HG03196 (cell line): ENCODE data around the gene NFAT5.

Source experiments
- ATAC-seq: cut with Tn5 transposase; IDR thresholded peaks from one replicate; pipeline ENCODE4 v1.9.1; 2021; ENCODE audit not compliant: unreplicated experiment

NFAT5 gene

DNA sequence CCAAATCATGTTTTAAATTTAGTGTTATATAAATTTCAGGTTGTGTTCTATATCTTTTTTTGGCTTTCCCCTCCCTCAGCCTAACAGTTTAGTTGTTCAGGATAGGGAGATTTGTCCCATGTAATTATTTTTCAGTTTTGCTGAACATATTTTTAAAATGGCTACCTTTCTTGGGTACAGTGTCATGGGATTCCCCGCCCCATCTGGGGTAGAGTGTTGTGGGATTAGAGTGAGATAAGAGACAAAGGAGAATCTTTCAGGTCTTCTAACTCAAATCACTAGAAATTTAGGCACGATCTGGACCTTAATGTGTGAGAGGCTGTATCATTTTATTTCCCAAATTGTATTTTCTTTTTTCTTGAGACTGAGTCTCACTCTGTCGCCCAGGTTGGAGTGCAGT lies 24.8 kb downstream of the NFAT5 start:
- no peak for ATAC-seq

DNA sequence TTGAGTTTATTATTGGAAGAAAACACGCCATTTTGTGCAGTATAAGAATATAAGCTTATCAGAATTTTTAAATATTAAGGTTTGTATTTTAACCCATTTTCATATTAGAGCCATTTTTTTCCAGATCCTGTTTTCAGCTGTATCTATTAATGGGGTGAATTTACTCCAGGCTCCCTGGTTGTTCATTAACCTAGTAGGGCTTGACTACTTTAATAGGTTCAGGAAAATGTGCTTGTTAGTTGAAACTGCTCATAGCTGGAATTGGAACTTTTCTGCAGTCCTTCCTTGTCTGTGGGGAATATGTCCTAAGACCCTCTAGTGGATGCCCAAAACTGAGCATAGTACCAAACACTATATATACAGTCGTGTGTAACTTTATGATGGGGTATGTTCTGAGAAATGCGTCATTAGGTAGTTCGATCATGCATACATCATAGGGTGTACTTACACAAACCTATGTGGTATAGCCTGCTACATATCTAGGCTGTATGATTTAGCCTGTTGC lies 28.0 kb downstream of the NFAT5 start:
- ATAC-seq = no peak

DNA sequence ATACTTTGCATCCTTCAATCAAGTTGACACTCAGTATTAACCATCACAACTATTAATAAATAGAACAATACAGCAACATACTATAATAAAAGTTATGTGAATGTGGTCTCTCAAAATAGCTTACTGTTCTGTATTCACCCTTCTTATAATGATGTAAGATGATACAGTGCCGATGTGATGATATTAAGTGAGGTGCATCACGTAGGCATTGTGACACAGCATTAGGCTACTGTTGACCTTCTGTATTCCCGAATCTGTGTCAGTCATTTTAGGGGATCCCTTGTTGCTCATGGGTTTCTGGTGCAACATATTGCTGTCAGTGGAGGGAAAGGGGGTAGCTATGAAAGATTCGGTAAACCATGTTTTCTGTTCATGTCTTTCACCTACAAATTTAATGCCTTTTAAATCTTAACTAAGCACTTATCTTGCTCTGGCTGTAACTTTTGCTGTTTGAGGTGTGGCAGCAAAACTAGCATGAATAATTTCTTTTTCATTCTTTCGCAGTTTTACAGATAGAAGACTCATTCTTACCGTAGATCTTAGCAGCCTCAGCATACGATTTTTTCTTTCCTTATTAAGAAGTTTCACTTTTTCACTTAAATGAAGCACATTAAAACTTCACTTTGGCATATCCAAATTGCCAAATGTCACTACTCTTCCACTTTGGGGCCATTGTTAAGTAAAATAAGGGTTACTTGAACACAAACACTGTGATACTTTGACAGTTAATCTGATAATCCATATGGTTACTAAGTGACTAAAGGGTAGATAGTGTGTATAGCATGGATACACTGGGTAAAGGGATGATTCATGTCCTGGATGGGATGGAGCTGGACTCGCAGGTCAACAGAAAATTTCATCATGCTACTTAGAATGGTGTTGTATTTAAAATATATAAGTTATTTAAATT lies 29.6 kb downstream of the NFAT5 start:
- ATAC-seq = no peak

DNA sequence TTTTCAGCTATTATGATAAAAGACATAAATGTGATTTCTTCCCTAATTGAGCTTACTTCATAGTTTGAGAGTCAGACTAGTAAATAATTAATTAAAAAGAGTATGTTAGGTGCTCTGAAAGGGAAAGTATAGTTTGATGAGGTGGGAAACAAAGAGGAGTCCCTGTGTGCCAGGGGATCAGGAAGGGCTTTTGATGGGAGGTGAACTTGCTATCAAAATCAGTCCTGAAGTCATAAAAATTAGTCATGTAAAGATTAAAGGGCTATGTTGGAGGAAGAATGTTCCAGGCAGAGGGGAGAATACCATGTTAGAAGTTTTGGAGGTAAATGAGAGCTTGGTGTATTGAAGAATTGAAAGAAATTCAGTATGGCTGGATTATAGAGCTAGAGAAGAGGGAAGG lies 31.0 kb downstream of the NFAT5 start:
- no peak for ATAC-seq

DNA sequence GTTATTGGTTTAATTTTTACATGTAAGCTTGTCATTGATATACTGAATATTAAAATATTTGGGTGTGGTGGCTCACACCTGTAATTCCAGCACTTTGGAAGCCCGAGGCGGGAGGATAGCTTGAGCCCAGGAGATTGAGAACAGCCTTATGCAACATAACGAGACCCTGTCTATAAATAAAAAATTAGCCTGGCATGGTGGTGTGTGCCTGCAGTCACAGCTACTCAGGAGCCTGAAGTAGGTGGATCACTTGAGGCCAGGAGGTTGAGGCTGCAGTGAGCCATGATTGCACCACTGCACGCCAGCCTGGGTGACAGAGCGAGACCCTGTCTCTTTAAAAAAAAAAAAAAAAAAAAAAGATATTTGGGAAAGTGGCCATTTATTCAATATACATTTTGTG lies 32.3 kb downstream of the NFAT5 start:
- ATAC-seq = no peak

DNA sequence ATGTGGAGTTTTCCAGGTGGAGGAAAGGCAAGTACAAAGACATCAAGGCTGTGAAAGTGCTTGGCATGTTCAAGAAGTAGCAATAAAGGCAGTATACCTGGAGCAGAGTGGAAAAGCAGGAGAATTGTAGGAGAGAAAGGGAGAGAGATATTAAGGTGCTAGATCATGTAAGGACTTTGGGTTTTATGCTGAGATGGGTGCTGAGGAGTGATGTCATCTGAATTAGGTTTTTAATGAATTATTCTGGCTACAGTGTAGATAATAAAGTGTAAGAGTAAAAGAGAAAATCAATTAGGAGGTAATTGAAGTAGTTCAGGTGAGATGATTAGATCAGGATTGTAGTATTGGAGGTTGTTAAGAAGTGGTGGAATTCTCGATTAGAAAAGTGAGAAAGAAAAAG lies 34.0 kb downstream of the NFAT5 start:
- no peak for ATAC-seq

DNA sequence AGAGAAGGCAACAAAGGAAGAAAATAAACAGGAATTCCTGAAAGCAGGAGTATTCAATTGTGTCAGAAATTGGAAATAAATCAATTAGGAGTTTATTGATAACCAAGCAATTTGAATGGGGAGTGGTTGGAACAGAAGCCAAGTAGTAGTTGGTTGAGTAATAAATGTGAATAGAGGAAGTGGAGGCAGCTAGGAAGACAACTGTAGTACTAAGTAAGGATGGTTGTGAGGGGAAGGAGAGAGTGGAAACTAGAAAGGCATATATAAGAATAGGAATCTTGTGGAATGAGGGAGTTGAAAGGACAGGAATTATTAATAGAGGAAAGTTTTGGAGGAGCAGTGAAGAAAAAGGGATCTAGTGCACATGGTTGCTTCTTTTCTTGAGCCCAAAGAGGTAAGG lies 34.4 kb downstream of the NFAT5 start:
- ATAC-seq = no peak

DNA sequence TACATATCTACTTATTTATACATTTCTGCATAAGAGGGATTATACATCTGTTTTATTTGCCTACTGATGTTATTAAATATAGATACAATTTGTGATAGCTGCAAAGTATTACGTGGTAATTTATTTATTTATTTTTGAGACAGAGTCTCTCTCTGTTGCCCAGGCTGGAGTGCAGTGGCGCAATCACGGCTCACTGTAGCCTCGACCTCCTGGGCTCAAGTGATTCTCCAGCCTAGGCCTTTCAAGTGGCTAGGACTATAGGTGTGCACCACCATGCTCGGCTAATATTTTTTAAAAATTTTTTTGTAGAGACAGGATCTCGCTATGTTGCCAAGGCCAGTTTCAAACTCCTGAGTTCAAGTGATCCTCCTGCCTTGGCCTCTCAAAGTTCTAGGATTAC lies 35.5 kb downstream of the NFAT5 start:
- ATAC-seq = no peak

DNA sequence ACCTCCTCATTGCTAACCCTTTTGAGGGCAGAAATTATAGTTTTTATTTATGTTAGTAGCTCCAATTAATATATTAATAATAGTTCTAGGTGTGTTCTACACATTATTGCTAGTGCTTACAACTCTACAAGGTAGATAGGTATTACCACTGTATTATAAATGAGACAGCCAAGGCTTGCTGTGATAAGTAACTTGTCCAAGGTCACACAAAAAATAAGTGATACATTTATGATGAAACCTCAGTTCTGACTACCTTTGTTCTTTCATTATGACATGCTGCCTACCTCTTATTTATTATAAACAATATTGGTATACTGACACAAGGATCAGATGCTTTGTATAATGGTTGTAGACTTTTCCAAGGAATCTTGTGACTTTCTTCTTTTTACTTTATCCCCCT lies 41.2 kb downstream of the NFAT5 start:
- no peak for ATAC-seq

DNA sequence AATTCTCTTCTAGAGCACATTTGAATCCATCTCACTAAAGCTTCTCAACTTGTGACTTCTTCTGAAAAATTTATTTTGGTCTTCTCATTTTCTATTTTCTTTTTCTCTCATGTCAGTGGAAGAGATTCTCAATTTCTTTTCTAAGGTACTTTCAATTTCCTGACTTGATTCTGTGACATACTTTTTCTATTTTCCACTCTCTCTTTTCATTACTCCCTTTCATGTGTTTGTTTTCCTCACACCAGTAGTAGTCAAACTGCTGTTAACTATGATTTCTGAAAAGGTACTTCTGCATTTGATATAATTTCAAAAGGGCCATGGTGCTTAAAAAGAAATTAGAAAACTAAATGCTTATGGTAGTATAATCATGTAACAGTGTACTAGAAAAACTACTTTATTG lies 41.9 kb downstream of the NFAT5 start:
- no peak for ATAC-seq

DNA sequence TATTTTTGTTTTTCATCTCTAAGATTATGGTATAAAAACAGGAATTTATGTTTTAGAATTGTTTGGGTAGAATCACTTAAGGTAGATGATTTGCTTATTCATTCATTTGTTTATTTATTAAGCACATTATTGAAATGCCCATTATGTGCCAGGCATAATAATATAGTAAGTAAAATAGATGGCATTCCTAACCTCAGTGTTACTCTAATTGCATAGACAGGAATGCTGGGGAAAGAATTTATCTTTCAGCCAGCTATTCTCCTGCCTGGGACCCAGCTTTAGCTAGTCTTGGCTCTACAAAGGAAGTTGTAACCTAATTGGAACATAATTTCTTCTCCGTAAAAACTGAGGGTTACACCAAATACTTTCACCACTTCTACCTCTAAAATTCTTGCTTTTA lies 44.6 kb downstream of the NFAT5 start:
- no peak for ATAC-seq

DNA sequence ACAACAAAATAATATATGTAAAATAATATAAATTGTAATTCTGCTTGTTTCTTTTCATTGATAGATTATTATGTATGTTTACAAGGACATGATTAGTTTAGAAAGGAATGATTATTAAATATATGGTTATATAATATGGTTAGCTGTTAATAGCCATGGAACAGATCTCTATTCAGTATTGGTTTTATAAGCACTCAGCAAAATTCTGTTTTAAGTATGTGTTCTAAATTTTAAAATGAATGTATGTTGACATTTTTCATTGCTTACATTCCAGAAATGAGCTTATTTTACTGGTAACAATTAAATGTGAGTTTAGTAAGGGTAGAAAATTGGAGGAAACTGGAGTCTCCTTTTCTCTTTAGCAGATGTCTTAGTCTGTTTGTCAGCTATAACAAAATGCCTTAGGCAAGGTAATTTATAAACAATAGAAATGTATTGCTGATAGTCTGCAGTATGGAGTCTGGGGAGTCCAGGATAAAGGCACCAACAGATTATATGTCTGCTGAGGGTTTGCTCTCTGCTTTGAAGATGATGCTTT lies 45.4 kb downstream of the NFAT5 start:
- ATAC-seq = no peak

DNA sequence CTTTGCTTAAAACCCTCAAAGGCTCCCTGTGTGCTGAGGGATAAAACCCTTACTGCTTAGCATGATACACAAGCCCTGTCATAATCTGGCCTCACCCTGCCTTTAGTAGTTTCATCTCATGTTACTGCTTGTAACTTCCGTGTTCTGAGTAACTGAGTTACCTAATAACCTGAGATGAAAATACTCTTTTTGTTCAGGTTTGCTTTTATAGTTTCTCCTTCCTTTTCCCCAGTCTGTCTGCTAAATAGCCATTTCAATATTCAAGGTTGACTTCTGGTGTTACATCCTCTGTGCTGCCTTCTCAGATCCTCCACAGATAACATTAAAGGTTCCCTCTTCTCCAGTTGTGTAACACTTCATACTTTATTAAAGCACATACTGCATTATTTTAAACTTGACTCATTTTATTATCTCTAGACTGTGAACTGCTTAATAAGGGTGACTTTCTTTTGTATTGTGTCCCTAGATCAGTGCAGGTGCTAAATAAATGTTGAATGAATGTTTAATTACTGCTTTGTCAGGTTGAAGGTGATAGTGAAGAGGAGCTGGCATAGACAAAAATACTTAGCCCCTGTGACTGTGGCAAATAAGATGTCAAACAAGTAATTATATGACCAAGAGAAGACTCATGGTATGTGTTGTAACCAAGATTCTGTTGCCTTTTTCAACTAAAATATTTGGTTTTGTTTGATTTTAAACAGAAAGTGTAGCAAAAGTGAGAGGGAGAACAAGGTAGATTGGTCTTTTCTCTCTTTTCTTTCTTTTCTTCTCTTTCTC lies 47.8 kb downstream of the NFAT5 start:
- no peak for ATAC-seq

DNA sequence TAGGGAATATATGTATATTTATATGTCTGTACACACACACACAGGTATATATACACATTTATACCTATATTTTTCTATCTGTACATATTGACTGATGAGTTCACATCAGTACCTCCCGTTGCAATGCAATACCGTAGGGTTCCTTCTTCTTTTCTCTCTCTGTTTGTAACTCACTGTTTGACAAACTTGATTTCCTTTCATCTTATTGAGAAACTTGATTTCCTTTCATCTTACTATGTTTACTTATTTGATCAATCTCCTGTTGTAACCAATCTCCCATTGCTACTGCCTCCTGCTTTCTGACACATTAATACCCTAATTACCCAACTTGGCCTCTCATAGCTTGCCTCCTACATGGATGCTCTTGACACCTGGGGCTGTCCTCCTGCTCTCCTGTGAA lies 49.8 kb downstream of the NFAT5 start:
- ATAC-seq = no peak

DNA sequence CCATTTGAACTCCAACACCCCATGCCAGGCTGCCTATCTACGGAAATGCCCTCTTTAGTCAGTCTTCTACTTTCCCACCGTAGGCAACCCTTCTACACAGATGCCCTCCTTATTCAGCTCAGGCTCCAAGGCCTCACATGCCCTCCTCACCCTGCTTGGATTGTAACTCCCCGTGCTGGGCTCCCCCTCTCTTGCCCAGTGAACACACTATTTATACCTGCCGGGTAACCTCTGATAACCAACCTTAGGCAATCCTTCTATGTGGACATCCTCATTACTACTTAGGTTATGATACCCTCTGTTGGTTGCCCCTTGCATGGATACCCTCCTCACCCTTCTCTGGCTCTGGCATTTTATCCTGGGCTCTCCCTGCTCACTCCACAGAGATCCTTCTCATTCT lies 50.3 kb downstream of the NFAT5 start:
- no peak for ATAC-seq

DNA sequence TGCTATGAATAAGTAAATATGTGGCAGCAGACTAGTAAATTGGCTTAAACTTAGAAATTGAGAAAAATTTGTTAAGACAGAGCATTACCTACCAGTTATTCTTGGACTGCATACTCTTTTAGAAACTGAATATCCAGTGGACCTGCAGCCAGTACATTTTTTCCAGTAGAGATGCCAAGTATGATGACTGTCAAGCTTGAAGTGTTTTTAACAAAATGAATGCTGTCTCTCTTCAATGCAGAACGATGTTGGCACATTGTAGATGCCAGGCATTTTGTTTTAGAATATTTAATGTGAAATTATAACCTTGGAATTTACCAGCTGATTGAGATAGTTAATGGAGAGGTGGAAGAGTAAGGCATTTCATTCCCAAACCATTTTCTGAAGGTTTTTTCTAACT lies 52.5 kb downstream of the NFAT5 start:
- ATAC-seq = no peak

DNA sequence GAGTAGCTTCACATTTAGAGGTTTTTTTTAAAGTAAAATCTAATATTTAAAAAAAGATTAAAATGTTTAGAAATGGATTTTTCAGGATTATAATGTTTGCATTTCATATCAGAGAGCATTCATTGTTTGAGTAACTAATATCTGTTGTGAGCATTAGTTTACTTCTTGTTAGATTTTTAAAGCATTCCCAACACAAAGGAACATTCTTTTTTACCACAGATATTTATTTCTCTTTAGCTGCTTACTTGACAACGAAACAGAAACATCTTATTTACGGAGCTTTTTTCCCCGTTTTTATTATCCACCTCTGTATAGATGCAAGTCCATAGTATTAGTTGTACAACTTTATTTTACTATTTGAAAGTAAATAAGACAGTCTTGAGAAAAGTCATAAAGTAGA lies 53.0 kb downstream of the NFAT5 start:
- no peak for ATAC-seq

DNA sequence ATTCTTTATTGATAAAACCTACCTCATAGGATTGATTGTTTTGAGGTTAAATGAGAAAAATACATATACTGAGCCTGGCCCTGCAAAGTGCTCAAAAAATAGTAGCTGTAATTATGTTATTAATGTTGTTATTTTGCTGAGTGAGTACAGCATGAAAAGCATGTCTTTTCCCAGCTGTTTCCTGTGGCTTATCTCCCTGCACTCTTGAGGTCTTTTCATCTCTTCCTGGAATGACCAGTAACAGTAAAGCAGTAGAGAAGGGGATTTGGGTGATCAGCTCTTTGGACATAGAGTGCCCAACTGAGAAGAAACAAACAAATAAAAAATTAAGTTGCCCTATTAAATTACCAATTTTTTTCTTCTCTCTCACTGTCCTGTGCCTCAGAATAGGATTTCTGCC lies 53.7 kb downstream of the NFAT5 start:
- ATAC-seq = no peak

DNA sequence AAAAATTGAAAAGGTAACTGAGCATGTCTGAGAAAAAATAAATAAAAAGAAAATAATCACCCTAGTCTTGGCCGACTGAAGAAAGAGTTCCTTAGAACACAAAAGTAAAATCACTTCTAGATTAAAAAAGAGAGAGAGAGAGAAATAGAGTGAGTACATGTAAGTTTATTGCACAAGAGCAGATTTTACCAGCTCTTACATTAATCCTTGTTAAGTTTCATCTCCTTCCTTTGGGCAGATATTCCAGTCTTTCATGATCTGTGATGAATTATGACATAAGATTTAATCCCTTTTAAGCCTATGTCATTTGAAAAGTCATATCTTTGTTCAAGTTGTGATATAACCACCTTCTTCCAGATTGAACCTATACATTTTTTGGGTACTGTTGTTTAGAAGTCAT lies 54.8 kb downstream of the NFAT5 start:
- ATAC-seq = no peak

DNA sequence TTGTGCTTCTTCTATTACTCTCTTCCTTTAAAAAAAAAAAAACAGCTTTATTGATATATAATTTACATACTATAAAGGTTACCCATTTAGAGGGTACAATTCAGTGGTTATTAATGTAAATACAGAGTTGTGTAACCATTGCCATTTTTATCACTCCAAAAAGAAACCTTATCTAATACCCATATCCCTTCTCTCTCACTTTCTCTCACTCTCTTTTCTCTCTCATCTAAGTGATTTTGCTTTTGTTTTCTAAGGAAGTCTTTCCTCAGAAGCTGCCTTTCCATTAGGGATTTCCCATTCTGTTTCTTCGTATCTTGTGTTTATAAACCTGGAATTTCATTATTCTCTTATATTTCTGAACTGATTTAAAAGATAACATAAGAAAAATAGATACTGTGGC lies 55.5 kb downstream of the NFAT5 start:
- ATAC-seq = no peak

DNA sequence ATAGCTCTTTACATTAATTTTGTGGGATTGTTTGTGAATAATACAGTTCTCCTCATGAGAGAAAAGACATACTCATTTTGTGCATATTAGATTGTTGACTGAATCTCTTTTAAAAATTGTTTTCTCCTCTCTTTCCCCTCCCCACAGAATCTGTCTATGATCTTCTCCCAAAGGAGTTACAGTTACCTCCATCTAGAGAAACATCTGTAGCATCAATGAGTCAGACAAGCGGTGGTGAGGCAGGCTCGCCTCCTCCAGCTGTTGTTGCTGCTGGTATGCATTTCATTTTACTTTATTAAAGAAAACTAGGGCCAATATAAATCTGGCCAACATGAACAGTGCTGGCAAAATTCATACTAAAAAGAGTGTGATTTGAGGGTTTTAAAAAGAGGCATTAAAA lies 60.5 kb downstream of the NFAT5 start:
- no peak for ATAC-seq

DNA sequence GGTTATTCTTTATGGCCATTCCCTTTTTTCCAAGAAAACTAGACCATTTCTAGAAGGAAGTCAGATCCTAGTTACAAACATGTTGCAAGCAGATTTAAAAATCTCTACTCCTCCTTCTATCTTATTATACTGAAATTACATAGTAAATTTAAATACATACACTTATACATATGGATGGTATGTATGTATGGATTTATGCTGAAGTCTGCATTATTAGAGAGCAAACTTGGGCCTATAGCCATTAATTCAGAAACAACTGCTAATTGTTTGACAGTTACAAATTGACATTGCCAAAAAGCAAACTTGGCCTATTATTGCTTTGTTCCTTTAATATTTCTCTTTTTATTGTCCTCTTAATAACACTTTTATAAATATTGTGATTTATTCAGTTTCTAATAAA lies 67.1 kb downstream of the NFAT5 start:
- no peak for ATAC-seq
